ENCODE data around the gene CPNE5. TPM values are rescaled to one million over a fixed set of nuclear protein-coding genes. Genes with fewer than 3 reads are reported as not detected.

CPNE5 gene
- total RNA-seq, 1 donor from 2014 or later, result 6.6 TPM

DNA sequence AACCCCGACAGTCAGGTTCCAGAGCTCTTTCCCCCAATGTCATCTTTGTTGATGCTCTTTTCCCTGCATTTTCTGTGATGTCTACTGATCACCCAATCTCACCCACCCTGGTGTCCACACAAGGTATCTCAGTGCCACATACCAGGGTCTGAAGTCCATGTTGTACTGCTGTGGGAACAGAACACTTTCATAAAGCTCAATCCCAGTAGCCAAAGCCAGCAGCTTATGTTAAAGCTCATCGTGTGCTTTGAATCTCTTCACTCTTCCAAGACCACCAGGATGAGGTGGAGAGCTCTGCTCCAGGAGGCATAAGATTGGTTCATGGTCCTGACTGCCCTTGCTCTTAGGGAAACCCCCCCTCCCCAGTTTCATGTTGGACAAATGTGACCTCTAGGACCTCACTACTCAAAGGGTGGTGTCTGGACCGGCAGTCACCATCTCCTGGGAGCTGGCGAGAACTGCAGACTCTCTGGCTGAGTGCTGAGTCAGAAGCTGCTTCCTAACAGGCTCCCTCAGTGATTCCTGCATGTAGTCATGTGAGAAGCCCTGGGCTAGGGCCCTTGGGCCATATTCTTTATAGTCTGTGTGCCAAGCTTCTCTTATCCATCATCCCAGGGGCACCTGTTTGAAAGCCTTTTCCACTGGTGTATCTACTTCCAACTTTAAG is 13.4 kb upstream of the CPNE5 start:
- TF ChIP-seq POLR2AphosphoS5 (IDR thresholded peaks at IDR 0.05; ENCODE audit: insufficient read depth in 1 of 2, low read depth in 1 of 2) (no peak), POLR2A (IDR thresholded peaks at IDR 0.05) (no peak)
- TF ChIP-seq, protein P1, sequence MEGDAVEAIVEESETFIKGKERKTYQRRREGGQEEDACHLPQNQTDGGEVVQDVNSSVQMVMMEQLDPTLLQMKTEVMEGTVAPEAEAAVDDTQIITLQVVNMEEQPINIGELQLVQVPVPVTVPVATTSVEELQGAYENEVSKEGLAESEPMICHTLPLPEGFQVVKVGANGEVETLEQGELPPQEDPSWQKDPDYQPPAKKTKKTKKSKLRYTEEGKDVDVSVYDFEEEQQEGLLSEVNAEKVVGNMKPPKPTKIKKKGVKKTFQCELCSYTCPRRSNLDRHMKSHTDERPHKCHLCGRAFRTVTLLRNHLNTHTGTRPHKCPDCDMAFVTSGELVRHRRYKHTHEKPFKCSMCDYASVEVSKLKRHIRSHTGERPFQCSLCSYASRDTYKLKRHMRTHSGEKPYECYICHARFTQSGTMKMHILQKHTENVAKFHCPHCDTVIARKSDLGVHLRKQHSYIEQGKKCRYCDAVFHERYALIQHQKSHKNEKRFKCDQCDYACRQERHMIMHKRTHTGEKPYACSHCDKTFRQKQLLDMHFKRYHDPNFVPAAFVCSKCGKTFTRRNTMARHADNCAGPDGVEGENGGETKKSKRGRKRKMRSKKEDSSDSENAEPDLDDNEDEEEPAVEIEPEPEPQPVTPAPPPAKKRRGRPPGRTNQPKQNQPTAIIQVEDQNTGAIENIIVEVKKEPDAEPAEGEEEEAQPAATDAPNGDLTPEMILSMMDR (IDR thresholded peaks at IDR 0.05), result no peak
- no peaks in the 10 kb centered on the region for H3K27me3 ChIP-seq
- intact Hi-C loops (cut with DNase I), result loop anchor here (5.0 kb wide), 1 partner anchor 230 kb away; no protein-coding TSS in a partner anchor
- peaks cover 0 to 7% of the 10 kb centered on the region in 2 donors for H3K36me3 ChIP-seq
- H3K4me1 ChIP-seq, result peaks cover 45% of the 10 kb centered on the region
- no peak for DNase-seq (ENCODE audit: extremely low spot score in 2 of 2)
- H3K9me3 ChIP-seq, result no peaks in the 10 kb centered on the region
- H3K4me3 ChIP-seq, result no peak overlapping the region
- H3K27ac ChIP-seq, result peak overlapping the region; percentile 60

- Histone ChIP-seq H3K27ac (peak overlapping the region; percentile 60), H3K27me3 (no peaks in the 10 kb centered on the region), H3K36me3 (peaks cover 0 to 7% of the 10 kb centered on the region in 2 donors), H3K9me3 (no peaks in the 10 kb centered on the region), H3K4me1 (peaks cover 45% of the 10 kb centered on the region), H3K4me3 (no peak overlapping the region)
- intact Hi-C loops (cut with DNase I), result loop anchor here (1.0 to 5.0 kb wide), 2 partner anchors 85 to 229 kb away; no protein-coding TSS in a partner anchor
- no peak for DNase-seq (ENCODE audit: extremely low spot score in 2 of 2)
- TF ChIP-seq, protein P1 (IDR thresholded peaks at IDR 0.05), result no peak
- TF ChIP-seq POLR2AphosphoS5 (IDR thresholded peaks at IDR 0.05; ENCODE audit: insufficient read depth in 1 of 2, low read depth in 1 of 2) (no peak), POLR2A (IDR thresholded peaks at IDR 0.05) (no peak)
Measured at GRCh38 chr6:36851626-36852025, 12.4 kb upstream of the CPNE5 start.

GRCh38 chr6:36851149-36851614 is 11.9 kb upstream of the CPNE5 start:
- no peaks in the 10 kb centered on the region for H3K9me3 ChIP-seq
- peaks cover 45% of the 10 kb centered on the region for H3K4me1 ChIP-seq
- no peaks in the 10 kb centered on the region for H3K27me3 ChIP-seq
- H3K36me3 ChIP-seq, result peaks cover 0 to 7% of the 10 kb centered on the region in 2 donors
- DNase-seq (ENCODE audit: extremely low spot score in 2 of 2), result no peak
- H3K27ac ChIP-seq, result peak overlapping the region; percentile 60
- TF ChIP-seq POLR2AphosphoS5 (IDR thresholded peaks at IDR 0.05; ENCODE audit: insufficient read depth in 1 of 2, low read depth in 1 of 2), result peak in 1 of 2 donors; percentile 79
- TF ChIP-seq POLR2A (IDR thresholded peaks at IDR 0.05), result no peak
- TF ChIP-seq, protein P1 (IDR thresholded peaks at IDR 0.05), result peak; percentile 56 to 71 (median 66)
- H3K4me3 ChIP-seq, result no peak overlapping the region
- intact Hi-C loops (cut with DNase I), result loop anchor here (1.0 to 5.0 kb wide), 2 partner anchors 85 to 229 kb away; no protein-coding TSS in a partner anchor

DNA sequence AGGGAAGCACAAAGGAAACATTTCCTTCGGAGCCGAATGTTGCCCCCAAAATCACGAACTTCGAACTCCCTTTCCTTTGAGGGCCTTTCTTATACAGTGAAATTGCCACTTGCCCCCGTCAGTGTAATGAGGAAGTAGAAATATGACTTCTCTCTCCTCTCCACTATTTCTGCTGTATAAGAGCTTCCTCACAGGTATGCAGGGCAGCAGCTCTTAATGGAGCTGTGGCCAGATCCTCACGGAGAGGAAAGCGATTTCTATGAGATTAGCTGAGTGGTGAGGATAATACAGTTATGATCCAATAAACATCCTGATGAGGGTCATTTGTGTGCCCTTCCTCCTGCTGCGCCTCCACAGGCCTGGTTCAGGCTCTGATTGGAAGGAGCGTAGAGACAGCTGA is 10.8 kb upstream of the CPNE5 start:
- intact Hi-C loops (cut with DNase I), result loop anchor here (5.0 kb wide), 1 partner anchor 228 kb away; no protein-coding TSS in a partner anchor
- Histone ChIP-seq H3K27me3 (no peaks in the 10 kb centered on the region), H3K36me3 (no peaks in the 10 kb centered on the region), H3K27ac (no peak overlapping the region), H3K9me3 (no peaks in the 10 kb centered on the region), H3K4me1 (peaks cover 45% of the 10 kb centered on the region), H3K4me3 (no peak overlapping the region)
- DNase-seq (ENCODE audit: extremely low spot score in 2 of 2), result no peak
- TF ChIP-seq, protein P1 (IDR thresholded peaks at IDR 0.05), result no peak
- TF ChIP-seq POLR2A (IDR thresholded peaks at IDR 0.05), result no peak
- no peak for TF ChIP-seq POLR2AphosphoS5 (IDR thresholded peaks at IDR 0.05; ENCODE audit: insufficient read depth in 1 of 2, low read depth in 1 of 2)

Measured in vagina (tissue), 2 donors.